Pulmonary artery endothelial cell (primary cell): ENCODE results near the gene SCNN1B. TPM values are rescaled to one million over a fixed set of nuclear protein-coding genes. Genes with fewer than 3 reads are reported as not detected.
"Not testable (repeated sequence)": the region's sequence is repeated elsewhere in the genome, so short reads cannot be mapped to it uniquely, and the experiment has no call there.

Experiments
- DNase-seq: peaks from one replicate; pipeline ENCODE4 v3.0.0-alpha.2; 2011; ENCODE audit warnings: low read depth, low spot score
- total RNA-seq: library from RNA; depleted of rRNA; stranded (reverse); fragments of >200 nt; gene quantifications from 2 replicates; pipeline ENCODE4 v1.2.3, GENCODE V29; 2014

SCNN1B gene
- not detected in 2 replicates for total RNA-seq

GRCh38 chr16:23302045-23302956 is at the start of gene SCNN1B:
Gene SCNN1B (plus strand): TSS chr16:23302302. CDS start chr16:23348600, 46,298 bp downstream.
- DNase-seq: no peak

- DNase-seq: no peak
Measured at GRCh38 chr16:23252310-23252709, 49.8 kb upstream of the SCNN1B start.

GRCh38 chr16:23253650-23254049 is 48.5 kb upstream of the SCNN1B start:
- not testable (repeated sequence) for DNase-seq

GRCh38 chr16:23254338-23254737 is 47.8 kb upstream of the SCNN1B start:
- DNase-seq: no peak

GRCh38 chr16:23255000-23255399 is 47.1 kb upstream of the SCNN1B start:
- no peak for DNase-seq

- no peak for DNase-seq
Measured at GRCh38 chr16:23256440-23256839, 45.7 kb upstream of the SCNN1B start.

GRCh38 chr16:23257682-23258081 is 44.4 kb upstream of the SCNN1B start:
- DNase-seq: no peak

GRCh38 chr16:23258919-23259237 is 43.2 kb upstream of the SCNN1B start:
- no peak for DNase-seq

- DNase-seq: no peak
Measured at GRCh38 chr16:23267647-23268046, 34.5 kb upstream of the SCNN1B start.

- DNase-seq: no peak
Measured at GRCh38 chr16:23268561-23268960, 33.5 kb upstream of the SCNN1B start.

GRCh38 chr16:23269248-23269953 is 32.7 kb upstream of the SCNN1B start:
- no peak for DNase-seq

GRCh38 chr16:23270654-23271053 is 31.4 kb upstream of the SCNN1B start:
- DNase-seq: no peak

GRCh38 chr16:23274968-23275367 is 27.1 kb upstream of the SCNN1B start:
- DNase-seq: no peak

GRCh38 chr16:23276821-23277220 is 25.3 kb upstream of the SCNN1B start:
- no peak for DNase-seq

GRCh38 chr16:23278031-23278430 is 24.1 kb upstream of the SCNN1B start:
- no peak for DNase-seq

- no peak for DNase-seq
Measured at GRCh38 chr16:23279721-23280153, 22.4 kb upstream of the SCNN1B start.

- no peak for DNase-seq
Measured at GRCh38 chr16:23280483-23280967, 21.6 kb upstream of the SCNN1B start.

- DNase-seq: no peak
Measured at GRCh38 chr16:23282568-23282967, 19.5 kb upstream of the SCNN1B start.

GRCh38 chr16:23283571-23283970 is 18.5 kb upstream of the SCNN1B start:
- DNase-seq: no peak

GRCh38 chr16:23284584-23284983 is 17.5 kb upstream of the SCNN1B start:
- DNase-seq: no peak

GRCh38 chr16:23286131-23286532 is 16.0 kb upstream of the SCNN1B start:
- DNase-seq: no peak

GRCh38 chr16:23288209-23288608 is 13.9 kb upstream of the SCNN1B start:
- no peak for DNase-seq
